ENCODE data around the gene ETS2. TPM values are rescaled to one million over a fixed set of nuclear protein-coding genes. Genes with fewer than 3 reads are reported as not detected.

The ETS2 gene
- polyA plus RNA-seq, 1 donor (not counting 4 experiments of a cell fraction or from before 2014, with no cell fraction given), result 58.5 TPM

- Histone ChIP-seq H3K27me3 (ENCODE audit: control insufficient read depth, extremely low read depth, insufficient read depth, low read length) (no peaks in the 10 kb centered on the region), H3K27ac (ENCODE audit: control insufficient read depth, insufficient read depth, low read length) (no peak overlapping the region), H2AFZ (ENCODE audit: control insufficient read depth, low read length) (no peak overlapping the region), H3K9ac (ENCODE audit: control insufficient read depth, extremely low read depth, insufficient read depth, low read length) (no peak overlapping the region), H3K4me1 (ENCODE audit: control insufficient read depth, extremely low read depth, insufficient read depth, low read length) (peaks cover 30% of the 10 kb centered on the region), H3K9me1 (ENCODE audit: control insufficient read depth, extremely low read depth, insufficient read depth, low read length) (peaks cover 2% of the 10 kb centered on the region), H3K9me3 (ENCODE audit: control insufficient read depth, low read depth, low read length) (no peaks in the 10 kb centered on the region), H3K4me3 (ENCODE audit: control insufficient read depth in 2 of 3, extremely low read depth in 1 of 3, insufficient read depth in 2 of 3, low read depth in 1 of 3, low read length in 3 of 3) (no peak overlapping the region), H3K4me2 (ENCODE audit: control insufficient read depth, extremely low read depth, insufficient read depth, low read depth, low read length) (no peak overlapping the region), H4K20me1 (ENCODE audit: control insufficient read depth, extremely low read depth, insufficient read depth, low read length) (no peaks in the 10 kb centered on the region), H3K79me2 (ENCODE audit: control insufficient read depth, insufficient read depth, low read length) (no peaks in the 10 kb centered on the region), H3K36me3 (ENCODE audit: control insufficient read depth in 2 of 2, extremely low read depth in 1 of 2, insufficient read depth in 2 of 2, low read length in 2 of 2) (no peaks in the 10 kb centered on the region)
- TF ChIP-seq, protein P1, sequence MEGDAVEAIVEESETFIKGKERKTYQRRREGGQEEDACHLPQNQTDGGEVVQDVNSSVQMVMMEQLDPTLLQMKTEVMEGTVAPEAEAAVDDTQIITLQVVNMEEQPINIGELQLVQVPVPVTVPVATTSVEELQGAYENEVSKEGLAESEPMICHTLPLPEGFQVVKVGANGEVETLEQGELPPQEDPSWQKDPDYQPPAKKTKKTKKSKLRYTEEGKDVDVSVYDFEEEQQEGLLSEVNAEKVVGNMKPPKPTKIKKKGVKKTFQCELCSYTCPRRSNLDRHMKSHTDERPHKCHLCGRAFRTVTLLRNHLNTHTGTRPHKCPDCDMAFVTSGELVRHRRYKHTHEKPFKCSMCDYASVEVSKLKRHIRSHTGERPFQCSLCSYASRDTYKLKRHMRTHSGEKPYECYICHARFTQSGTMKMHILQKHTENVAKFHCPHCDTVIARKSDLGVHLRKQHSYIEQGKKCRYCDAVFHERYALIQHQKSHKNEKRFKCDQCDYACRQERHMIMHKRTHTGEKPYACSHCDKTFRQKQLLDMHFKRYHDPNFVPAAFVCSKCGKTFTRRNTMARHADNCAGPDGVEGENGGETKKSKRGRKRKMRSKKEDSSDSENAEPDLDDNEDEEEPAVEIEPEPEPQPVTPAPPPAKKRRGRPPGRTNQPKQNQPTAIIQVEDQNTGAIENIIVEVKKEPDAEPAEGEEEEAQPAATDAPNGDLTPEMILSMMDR (optimal IDR thresholded peaks at IDR 0.05 in 1 of 3, IDR thresholded peaks at IDR 0.05 in 1 of 3, conservative IDR thresholded peaks at IDR 0.05 in 1 of 3; ENCODE audit: extremely low read depth in 1 of 3, insufficient read depth in 2 of 3, low read length in 3 of 3), result no peak
- no peak for TF ChIP-seq EZH2 (IDR thresholded peaks at IDR 0.05; ENCODE audit: low read length)
- FAIRE-seq, result no peak
- DNase-seq (ENCODE audit: low read depth, low spot score), result no peak
- dilution Hi-C loops (cut with MboI; ENCODE audit: extremely low pct_ligation_motif_present, low sequenced_read_pairs), result no loop called here
Observed at GRCh38 chr21:38834725-38835124, 29.0 kb downstream of the ETS2 start.

GRCh38 chr21:38837806-38838461 is 32.2 kb downstream of the ETS2 start:
- Histone ChIP-seq H3K27me3 (ENCODE audit: control insufficient read depth, extremely low read depth, insufficient read depth, low read length) (no peaks in the 10 kb centered on the region), H3K9ac (ENCODE audit: control insufficient read depth, extremely low read depth, insufficient read depth, low read length) (no peak overlapping the region), H3K79me2 (ENCODE audit: control insufficient read depth, insufficient read depth, low read length) (no peaks in the 10 kb centered on the region), H3K36me3 (ENCODE audit: control insufficient read depth in 2 of 2, extremely low read depth in 1 of 2, insufficient read depth in 2 of 2, low read length in 2 of 2) (no peaks in the 10 kb centered on the region), H3K9me1 (ENCODE audit: control insufficient read depth, extremely low read depth, insufficient read depth, low read length) (no peaks in the 10 kb centered on the region), H4K20me1 (ENCODE audit: control insufficient read depth, extremely low read depth, insufficient read depth, low read length) (no peaks in the 10 kb centered on the region), H3K4me3 (ENCODE audit: control insufficient read depth in 2 of 3, extremely low read depth in 1 of 3, insufficient read depth in 2 of 3, low read depth in 1 of 3, low read length in 3 of 3) (no peak overlapping the region), H3K4me1 (ENCODE audit: control insufficient read depth, extremely low read depth, insufficient read depth, low read length) (peaks cover 40% of the 10 kb centered on the region), H3K4me2 (ENCODE audit: control insufficient read depth, extremely low read depth, insufficient read depth, low read depth, low read length) (no peak overlapping the region), H2AFZ (ENCODE audit: control insufficient read depth, low read length) (no peak overlapping the region), H3K27ac (ENCODE audit: control insufficient read depth, insufficient read depth, low read length) (no peak overlapping the region), H3K9me3 (ENCODE audit: control insufficient read depth, low read depth, low read length) (no peaks in the 10 kb centered on the region)
- dilution Hi-C loops (cut with MboI; ENCODE audit: extremely low pct_ligation_motif_present, low sequenced_read_pairs), result no loop called here
- no peak for FAIRE-seq
- TF ChIP-seq, protein P1 (optimal IDR thresholded peaks at IDR 0.05 in 1 of 3, IDR thresholded peaks at IDR 0.05 in 1 of 3, conservative IDR thresholded peaks at IDR 0.05 in 1 of 3; ENCODE audit: extremely low read depth in 1 of 3, insufficient read depth in 2 of 3, low read length in 3 of 3), result no peak
- no peak for TF ChIP-seq EZH2 (IDR thresholded peaks at IDR 0.05; ENCODE audit: low read length)
- no peak for DNase-seq (ENCODE audit: low read depth, low spot score)
